GM19438 (cell line): Measurements from ENCODE around the gene FHIP1A.
"Not testable (repeated sequence)": the region's sequence is repeated elsewhere in the genome, so short reads cannot be mapped to it uniquely, and the experiment has no call there.

Source experiments
- ATAC-seq: cut with Tn5 transposase; IDR thresholded peaks from one replicate; pipeline ENCODE4 v1.9.1; 2021; ENCODE audit warnings: low read depth; ENCODE audit not compliant: unreplicated experiment

FHIP1A gene

DNA sequence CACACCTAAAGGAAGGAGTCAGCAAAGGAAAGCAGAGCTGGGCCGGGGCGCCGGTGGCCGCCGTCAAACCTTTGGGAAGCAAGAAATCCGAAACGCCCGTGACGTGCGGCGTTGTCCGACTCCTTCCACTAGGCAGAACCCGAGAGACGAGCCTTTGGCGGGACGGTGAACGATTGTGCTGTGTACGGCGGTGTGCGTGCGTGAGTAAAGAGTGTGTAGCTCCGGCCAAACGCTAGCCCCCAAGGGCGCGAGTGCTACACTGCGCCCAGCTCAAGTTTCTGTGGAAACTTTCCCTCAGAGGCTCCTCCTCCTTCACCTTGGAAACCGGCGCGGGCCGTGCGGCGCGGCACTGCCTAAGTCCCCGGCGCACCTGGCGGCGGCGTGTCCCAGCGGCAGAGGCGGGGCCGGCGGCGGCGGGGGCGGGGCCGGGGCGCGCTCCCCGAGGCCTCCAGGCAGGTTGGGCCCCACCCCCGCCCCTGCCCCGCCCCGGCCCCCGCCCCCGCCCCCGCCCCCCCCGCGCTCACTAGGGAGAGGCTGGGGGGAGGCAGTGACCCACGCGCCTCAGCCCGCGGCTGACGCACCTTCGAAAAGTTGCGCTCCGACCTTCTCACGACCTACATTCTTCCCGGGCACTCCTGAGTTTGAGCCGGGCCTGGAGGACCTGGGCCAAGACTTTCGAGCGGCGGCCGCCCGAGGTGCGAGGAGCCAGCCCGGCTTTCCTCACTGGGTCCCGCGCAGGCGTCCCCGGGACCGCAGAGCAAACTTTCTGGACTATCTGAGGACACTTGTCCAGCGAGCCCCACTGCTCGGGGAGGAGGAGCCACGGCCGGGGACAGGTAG, at the start of gene FHIP1A:
Gene FHIP1A, plus strand, starts transcription at position 547 of the 840 bp plus-strand sequence. CDS start 157,084 bp downstream, outside the sequence.
- ATAC-seq: peak; percentile 76

DNA sequence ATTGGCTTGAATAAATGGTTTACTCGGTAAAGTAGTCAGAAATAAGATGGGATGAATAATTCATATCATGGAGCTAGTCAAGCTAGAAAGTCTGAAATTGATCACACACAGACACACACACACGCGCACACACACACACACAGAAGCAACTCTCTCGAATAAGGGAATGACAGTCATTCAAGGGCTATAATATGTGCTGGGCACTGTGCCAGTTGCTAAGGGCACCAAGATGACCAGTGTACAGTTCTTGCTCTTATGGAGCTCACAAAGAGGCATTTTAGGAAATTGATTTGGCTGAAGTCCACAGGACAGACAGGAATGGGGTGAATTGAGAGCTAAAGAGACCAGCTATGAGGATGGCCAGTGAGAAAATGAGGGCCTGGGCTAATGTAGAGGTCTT, 49.4 kb upstream of the FHIP1A start:
- no peak for ATAC-seq

DNA sequence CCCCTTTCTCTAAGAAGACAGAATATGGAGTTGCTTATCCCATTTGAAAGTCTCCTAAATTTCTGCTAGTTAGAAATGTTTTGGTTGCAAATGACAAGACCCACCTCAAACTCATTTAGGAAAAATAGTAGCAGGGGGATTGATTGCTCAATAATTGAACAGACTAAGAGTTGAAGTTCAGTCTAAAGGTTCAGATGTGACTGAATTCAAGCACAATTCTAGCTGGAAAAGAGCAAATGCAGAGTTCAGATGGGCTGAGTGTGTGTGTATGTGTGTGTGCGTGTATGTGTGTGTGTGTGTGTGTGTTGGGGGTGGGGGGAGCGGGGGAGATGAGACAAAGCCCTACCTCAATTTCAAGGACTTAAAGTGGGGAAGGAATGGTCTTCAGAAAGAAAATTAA, 47.9 kb upstream of the FHIP1A start:
- no peak for ATAC-seq

DNA sequence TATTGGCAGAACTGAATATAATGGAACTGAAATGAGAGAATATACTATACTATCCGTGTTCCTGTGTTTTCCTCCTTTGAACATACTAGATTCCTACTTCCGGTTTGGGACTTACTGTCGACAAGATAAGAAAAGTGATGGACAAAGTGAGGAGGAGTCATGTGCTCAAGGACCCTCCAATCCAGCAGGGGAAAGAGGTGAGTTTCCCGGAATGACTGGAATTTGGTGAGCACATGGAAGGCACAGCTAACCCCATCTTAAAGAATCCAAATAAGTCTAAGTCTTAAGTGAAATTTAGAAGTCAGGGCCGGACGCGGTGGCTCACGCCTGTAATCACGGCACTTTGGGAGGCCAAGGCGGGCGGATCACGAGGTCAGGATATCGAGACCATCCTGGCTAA, 47.0 kb upstream of the FHIP1A start:
- no peak for ATAC-seq

DNA sequence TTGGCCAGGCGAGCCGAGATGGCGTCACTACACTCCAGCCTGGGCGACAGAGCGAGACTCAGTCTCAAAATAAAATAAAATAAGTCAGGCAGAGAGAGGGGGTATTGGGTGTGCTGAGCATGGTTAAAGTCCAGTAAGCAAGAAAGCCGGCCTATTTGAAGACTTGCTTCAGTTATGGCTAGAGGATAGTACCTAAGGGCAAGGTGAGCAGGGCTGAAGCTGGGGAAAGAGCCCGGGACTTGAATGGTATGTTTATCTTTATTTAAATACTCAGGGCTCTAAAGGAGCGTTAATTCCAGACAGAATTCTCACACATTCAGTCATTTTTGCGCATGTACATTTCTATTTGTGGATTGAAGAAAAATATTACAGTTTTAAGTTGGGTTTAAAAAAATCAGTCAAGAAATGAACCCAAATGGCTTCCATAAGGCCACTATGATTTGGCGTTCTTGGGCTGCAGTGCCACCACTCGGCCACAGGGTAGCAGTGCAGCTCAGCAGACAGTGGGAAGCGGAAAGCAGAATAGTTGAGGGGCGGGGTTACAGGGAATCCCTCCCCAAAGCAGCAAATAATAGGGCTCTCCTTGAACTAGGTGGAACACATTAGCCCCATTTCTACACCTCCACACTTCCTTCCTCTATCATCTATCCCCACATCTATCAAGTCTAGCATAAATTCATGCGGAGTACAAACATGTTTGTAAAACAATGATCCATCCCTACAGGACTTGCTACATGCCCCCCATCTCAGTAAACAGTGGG, 46.4 kb upstream of the FHIP1A start:
- peak; percentile 95 for ATAC-seq

DNA sequence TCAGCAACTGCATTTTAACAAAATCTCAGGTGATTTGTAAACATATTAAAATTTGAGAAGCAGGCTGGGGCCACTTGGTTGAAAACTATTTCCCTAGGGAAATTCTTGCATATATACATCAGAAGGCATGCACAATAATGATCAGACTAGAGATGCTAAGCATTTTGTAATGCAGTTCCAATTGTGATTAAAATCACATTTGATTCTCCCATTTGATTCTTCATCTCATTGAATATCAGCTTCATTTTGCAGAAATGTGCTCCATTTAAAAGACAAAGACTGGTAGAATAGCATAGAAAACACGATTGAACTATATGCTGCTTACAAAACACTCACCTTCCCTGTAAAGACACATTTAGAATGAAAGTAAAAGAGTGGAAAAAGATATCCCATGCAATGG, 32.4 kb upstream of the FHIP1A start:
- ATAC-seq: no peak

DNA sequence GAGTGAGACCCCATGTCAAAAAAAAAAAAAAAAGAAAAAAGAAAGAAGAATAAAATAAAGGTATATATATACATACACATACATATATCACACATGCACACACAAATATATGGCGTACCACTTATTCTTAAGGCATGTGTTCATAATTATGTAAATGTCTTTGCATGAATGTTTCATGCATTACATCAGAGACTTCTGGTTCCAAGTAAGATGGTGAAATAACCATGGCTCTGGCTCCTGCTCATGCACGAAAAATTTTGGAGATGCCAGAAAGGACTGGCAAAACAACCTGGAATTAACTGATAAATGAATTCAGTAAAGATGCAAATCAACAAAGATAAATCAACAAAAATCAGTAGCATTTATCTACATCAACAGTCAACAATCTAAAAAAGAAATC, 19.7 kb upstream of the FHIP1A start:
- ATAC-seq: no peak

DNA sequence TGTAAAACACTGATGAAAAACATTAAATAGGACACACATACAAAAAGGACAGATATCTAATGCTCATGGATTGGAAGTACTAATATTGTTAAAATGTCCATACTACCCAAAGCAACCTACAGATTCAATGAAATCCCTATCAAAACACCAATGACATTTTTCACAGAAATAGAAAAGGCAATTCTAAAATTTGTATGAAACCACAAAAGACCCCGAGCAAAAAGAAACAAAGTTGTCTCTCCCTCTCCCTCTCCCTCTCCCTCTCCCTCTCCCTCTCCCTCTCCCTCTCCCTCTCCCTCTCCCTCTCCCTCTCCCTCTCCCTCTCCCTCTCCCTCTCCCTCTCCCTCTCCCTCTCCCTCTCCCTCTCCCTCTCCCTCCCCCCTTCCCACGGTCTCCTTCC, 19.2 kb upstream of the FHIP1A start:
- not testable (repeated sequence) for ATAC-seq

DNA sequence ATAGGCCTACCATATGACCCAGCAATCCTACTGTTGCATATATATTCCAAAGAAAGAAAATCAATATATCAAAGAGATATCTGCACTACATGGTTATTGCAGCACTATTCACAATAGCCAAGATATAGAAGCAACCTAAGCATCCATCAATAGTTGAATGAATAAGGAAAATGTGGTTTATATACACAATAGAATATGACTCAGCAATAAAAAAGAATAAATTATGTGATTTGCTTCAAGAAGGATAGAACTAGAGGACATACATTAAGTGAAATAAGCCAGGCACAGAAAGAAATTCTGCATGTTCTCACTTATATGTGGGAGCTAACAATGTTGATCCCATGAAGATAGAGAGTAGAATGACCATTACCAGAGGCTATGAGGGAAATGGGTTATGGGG, 13.1 kb upstream of the FHIP1A start:
- ATAC-seq: no peak

DNA sequence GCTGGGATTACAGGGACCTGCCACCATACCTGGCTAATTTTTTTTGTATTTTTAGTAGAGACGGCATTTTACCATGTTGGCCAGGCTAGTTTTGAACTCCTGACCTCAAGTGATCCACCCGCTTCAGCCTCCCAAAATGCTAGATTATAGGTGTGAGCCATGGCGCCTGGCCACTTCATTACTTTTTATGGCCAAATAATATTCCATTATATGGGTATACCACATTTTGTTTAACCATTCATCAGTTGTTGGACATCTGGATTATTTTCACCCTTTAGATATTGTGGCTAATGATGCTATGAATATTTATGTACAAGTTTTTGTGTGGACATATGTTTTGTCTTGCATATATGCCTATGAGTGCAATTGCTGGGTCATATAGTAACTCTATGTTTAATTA, 8.6 kb upstream of the FHIP1A start:
- ATAC-seq: no peak

DNA sequence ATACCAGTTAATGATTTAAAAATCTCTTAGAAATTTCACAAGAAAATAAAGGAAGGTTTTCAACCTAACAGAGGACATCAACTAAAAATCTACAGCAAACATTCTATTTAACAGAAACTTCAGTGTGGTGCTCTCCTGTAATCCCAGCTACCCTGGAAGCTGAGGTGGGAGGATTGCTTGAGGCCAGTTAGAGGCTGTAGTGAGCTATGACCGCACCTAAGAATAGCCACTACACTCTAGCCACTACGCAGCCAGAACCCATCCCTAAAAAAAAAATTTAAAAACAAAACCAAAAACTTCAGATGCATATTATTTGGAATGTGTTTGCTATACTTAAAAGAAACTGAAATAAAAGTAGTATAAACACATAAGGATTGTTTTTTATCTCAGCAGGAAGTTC, 7.2 kb upstream of the FHIP1A start:
- ATAC-seq: no peak

DNA sequence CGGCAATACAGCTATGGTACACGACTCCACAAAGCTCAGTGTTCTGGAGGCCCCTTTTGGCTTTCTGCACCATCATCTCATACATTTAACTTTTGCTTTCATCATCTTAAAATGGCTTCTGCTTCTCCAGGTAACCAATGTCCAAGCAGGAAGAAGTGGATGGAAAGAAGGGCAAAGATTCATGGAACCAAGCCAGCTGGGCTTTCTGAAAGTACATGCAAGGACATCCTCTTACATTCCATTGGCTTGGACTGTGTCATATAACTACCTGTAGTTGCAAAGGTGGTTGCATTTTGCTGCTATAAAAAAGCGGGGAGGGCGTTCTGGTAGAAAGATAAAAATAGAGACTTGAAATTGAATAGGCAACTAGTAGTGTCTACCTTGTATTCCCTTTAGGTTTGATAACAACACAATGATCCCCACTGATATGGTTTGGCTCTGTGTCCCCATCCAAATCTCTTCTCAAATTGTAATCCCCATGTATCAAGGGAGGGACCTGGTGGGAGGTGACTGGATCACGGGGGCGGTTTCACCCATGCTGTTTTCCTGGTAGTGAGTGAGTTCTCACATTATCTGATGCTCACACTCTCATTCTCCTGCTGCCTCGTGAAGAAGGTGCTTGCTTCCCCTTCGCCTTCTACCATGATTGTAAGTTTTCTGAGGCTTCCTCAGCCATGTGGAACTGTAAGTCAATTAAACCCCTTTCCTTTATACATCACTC, 6.7 kb upstream of the FHIP1A start:
- no peak for ATAC-seq

DNA sequence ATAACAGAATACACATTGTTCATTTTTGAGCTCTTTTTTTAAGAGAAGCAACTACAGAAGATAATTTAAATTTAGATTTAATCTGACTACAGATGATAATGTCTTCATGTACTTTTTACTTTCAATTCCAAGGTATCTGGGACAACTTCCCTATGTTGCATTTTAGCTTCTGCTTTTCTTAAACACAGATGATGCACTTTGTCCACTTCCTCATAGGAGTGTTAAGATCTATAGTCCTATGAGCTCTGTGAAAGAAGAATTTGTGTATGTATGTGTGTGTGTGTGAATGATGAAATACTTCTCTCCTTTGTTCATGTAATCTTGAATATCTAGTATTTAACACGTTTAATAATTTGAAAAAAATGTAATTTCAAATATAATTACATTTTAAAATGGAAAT, 5.3 kb upstream of the FHIP1A start:
- no peak for ATAC-seq

DNA sequence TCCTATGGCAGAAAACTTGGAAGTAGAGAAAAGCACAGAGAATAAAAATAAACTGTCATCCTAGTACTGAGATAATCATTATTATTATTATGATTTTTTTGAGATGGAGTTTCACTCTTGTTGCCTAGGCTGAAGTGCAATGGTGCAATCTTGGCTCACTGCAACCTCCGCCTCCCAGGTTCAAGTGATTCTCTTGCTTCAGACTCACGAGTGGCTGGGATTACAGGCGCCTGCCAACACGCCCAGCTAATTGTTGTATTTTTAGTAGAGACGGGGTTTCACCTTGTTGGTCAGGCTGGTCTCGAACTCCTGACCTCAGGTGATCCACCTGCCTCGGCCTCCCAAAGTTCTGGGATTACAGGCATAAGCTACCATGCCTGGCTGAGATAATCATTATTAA, 4.2 kb upstream of the FHIP1A start:
- ATAC-seq: not testable (repeated sequence)

DNA sequence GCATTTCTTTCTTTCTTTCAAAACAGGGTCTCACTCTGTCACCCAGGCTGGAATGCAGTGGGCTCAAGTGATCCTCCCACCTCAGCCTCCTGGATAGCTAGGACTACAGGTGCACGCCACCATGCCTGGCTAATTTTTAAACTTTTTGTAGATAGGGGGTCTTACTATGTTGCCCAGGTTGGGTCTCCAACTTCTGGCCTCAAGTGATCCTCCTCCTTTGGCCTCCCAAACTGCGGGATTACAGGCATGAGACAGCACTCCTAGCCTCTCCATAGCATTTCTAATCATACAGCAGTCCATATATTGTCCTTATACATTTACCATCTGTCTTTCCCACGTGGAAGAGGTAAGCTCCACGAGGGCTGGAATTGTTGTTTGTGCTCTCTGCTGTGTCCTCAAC, 2.0 kb upstream of the FHIP1A start:
- ATAC-seq: no peak

DNA sequence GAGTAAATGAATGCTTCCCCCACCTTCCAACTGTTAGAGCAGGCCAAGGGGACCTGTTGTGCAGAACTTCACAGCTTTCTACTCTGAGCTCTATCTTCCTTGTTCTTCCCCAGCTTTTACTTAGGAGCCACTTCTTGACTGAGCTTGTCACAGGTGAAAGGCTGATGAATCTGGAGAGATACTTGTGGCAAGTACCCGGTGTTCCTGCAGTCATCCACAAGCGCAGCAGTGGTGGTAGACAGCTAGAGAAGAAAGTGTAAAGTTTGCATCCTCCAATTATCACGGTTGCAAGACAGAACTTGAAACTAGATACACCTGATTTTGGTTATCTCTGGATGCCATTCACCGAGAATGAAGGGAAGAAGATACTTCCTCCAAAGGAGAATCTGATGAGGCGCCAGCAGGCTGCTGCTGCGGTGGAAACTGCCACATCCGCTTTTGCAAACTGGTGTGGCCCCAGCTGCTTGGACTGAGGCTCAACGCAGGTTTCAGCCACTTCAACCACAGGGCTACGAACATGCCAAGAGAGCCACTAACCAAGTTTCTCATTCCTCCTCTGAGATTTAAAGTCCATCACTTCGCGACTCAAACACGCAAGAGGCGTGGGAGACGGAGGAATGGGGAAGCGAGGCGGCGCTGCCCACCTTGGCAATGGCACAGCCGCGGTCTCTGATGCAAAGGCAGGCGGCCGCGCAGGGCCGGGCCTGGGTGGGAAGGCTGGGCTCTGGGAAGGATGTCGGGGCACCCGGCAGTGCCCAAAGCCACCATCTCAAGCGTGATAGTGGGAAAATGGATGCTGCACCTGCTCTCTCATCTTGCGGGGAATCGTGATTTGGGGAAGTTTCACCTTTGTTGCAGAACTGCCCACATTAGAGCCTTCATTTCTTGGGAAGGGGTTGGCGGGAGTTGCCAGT, 1.3 kb upstream of the FHIP1A start:
- ATAC-seq: peak; percentile 83

DNA sequence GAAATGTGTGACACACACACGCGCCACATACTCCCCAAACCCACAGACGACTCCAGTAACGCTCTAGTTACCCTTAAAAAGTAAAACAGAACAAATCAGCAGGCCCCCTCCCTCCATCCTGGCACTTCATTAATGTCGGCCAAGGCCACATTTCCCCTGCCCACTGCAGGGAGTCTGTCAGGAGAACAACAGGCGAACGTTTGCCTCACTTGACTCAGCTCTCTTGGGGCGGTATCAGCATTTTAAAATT, 671 bp upstream of the FHIP1A start:
- ATAC-seq: peak; percentile 12

DNA sequence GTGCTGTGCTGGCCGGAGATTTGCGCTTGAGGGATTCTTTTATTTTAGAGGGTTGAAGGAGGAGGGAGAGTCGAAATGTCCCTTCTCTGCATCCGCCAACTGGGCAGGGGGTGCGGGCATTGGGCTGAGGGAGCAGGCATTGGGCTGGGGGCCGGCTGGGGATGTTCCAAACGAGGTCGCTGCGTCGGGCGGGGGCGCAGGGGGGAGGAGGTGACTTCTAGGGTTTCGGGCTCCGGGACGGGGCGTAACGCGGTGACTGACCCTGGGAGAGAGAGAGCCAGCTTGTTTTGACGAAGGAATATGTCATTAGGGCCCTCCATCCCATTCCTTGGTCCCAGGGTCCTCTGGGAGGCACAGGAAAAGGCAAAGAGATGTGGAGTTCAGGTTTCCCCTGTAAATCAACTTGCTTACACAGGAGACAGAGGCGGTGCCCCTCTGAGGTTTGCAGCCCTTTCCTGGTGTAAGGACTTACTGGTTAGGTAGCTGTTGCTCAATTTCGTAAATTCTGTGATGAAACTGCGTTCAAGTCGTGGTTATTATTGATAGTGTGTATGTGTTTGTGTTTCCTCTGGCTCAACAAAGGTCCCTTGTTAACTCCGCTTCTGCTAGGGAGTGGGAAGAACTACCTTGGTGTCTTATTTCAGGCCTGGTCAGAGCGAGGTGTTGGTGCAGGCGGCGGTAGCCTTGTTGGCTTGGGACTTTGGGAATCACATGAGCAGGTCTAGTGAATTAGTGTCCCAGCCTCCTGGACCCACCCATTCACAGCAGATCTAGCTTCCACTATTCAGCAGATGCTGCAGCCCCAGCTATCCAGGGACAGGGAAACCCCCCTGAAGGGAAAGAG, 716 bp downstream of the FHIP1A start:
- ATAC-seq: no peak

DNA sequence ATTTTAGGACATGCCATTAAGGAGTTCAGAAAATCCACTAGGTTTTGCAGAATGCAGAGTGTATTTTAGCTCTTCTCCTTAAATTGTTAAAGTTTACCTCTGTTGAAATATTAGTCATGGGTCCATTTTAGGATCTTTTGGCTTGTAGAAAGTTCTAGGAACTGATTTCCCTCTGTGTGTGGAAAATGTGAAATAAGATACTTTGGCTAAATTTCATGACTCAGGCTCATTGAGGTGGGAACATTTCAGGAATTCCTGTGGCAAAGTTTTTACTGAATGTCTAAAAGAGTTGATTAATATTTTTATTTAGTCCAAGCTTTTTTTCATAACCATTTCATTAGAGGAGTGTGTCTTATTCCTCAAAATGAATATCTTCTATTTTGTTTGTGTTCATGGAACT, 7.0 kb downstream of the FHIP1A start:
- ATAC-seq: no peak

DNA sequence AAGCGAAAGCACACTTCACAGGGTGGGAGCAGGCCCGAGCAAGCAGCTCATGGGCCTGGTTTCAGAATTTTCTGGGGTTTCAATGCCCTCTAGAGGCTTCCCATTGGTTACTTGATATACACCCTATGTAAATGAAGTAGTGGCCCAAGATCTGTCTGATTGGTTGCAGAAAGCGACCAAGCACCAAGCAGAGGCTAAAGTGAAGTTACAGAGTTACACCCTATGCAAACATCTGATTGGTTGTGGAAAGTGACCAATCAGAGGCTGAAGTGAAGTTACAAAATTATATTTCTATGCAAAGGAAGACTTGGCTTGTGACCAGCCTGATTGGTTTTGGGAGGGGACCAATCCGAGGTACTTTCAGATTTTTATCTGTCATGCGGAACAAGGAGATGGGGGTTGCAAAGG, 8.2 kb downstream of the FHIP1A start:
- no peak for ATAC-seq
